ENCODE results near the gene TSC2.
A peak's percentile ranks its signal among the peaks of the same experiment; 100 is the strongest.
"Not testable (repeated sequence)": the region's sequence is repeated elsewhere in the genome, so short reads cannot be mapped to it uniquely, and the experiment has no call there.

Gene TSC2

GRCh38 chr16:2117960-2118722 lies 70.4 kb downstream of the TSC2 start:
- not testable (repeated sequence) for DNase-seq

GRCh38 chr16:2121325-2121724 lies 73.5 kb downstream of the TSC2 start:
- DNase-seq = peak in 37 of 56 donors; percentile 3 to 85 (median 50)

- peak in 28 of 56 donors; percentile 13 to 79 (median 38) for DNase-seq
Measured at GRCh38 chr16:2121853-2122252, 74.1 kb downstream of the TSC2 start.

GRCh38 chr16:2122429-2122828 lies 74.6 kb downstream of the TSC2 start:
- no peak for DNase-seq

- DNase-seq = not testable (repeated sequence)
Measured at GRCh38 chr16:2122934-2123683, 75.3 kb downstream of the TSC2 start.

- DNase-seq = not testable (repeated sequence)
Measured at GRCh38 chr16:2123706-2124376, 76.1 kb downstream of the TSC2 start.

GRCh38 chr16:2124377-2124693 lies 76.5 kb downstream of the TSC2 start:
- DNase-seq = peak in 3 of 56 donors; percentile 35 to 58 (median 38)

GRCh38 chr16:2124694-2125444 lies 77.1 kb downstream of the TSC2 start:
- DNase-seq = peak in 26 of 56 donors; percentile 21 to 78 (median 46)

- not testable (repeated sequence) for DNase-seq
Measured at GRCh38 chr16:2125609-2126008, 77.8 kb downstream of the TSC2 start.

GRCh38 chr16:2126161-2126743 lies 78.5 kb downstream of the TSC2 start:
- DNase-seq = peak in 45 of 56 donors; percentile 23 to 89 (median 72)

- peak in 19 of 56 donors; percentile 12 to 75 (median 33) for DNase-seq
Measured at GRCh38 chr16:2126928-2127556, 79.3 kb downstream of the TSC2 start.

GRCh38 chr16:2127630-2128280 lies 80.0 kb downstream of the TSC2 start:
- DNase-seq = not testable (repeated sequence)

GRCh38 chr16:2129251-2129650 lies 81.5 kb downstream of the TSC2 start:
- DNase-seq = not testable (repeated sequence)

GRCh38 chr16:2129890-2130447 lies 82.2 kb downstream of the TSC2 start:
- not testable (repeated sequence) for DNase-seq

- DNase-seq = peak in 1 of 56 donors; percentile 29
Measured at GRCh38 chr16:2133797-2134196, 86.0 kb downstream of the TSC2 start.

- peak in 2 of 56 donors; percentile 24 to 44 for DNase-seq
Measured at GRCh38 chr16:2135071-2135470, 87.3 kb downstream of the TSC2 start.

- peak in 55 of 56 donors; percentile 22 to 96 (median 84) for DNase-seq
Measured at GRCh38 chr16:2135770-2136490, 88.1 kb downstream of the TSC2 start, which contains the start of gene PKD1. Gene PKD1, minus strand, starts transcription at chr16:2135898. Its CDS starts 209 bp downstream, at chr16:2135689.
